Fibroblast of lung (primary cell): ENCODE results near the gene DNAJC10.

ENCODE experiments used
- EZH2 ChIP-seq: IDR thresholded peaks from 2 replicates; pipeline ENCODE4 v1.5.1; 2012; ENCODE audit warnings: low read length, control low read depth, mild to moderate bottlenecking; ENCODE audit errors: missing control alignments
- TF ChIP-seq, protein P1 (sequence below), 2 donors: IDR thresholded peaks in 1 of 2; conservative IDR thresholded peaks in 1 of 2; 1 replicate in 1 of 2; 2 replicates in 1 of 2; pipeline ENCODE4 v1.5.1; 2011 to 2012; ENCODE audit warnings: low read length in 2 of 2, control low read depth in 1 of 2, inconsistent platforms in 1 of 2, low read depth in 1 of 2, mild to moderate bottlenecking in 1 of 2

DNA sequence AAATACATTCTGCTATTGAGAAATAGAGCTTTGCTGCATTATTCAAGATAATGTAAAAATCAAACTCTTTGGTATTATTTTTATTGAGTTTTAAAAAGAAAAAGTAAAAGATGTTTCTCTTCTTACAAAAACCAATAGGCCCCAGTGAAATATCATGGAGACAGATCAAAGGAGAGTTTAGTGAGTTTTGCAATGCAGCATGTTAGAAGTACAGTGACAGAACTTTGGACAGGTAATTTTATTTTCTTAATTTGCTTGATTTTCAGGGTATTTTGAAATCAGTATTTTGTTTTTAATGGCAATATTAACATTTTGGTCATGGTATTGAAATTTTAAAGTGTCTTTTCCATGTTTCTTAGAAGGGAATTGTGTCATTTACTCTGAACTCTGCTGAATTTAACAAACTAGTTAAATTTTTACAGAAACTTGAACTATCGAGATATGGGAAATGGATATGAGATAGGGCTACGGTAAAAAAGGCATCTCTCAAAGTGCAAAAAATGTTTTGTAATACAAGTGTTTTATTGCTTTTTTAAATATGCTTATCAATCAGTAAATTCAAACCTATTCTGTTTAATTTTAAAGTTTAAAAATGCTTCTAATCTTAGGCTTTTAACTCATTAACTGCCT lies 13.8 kb downstream of the DNAJC10 start:
- TF ChIP-seq, protein P1, sequence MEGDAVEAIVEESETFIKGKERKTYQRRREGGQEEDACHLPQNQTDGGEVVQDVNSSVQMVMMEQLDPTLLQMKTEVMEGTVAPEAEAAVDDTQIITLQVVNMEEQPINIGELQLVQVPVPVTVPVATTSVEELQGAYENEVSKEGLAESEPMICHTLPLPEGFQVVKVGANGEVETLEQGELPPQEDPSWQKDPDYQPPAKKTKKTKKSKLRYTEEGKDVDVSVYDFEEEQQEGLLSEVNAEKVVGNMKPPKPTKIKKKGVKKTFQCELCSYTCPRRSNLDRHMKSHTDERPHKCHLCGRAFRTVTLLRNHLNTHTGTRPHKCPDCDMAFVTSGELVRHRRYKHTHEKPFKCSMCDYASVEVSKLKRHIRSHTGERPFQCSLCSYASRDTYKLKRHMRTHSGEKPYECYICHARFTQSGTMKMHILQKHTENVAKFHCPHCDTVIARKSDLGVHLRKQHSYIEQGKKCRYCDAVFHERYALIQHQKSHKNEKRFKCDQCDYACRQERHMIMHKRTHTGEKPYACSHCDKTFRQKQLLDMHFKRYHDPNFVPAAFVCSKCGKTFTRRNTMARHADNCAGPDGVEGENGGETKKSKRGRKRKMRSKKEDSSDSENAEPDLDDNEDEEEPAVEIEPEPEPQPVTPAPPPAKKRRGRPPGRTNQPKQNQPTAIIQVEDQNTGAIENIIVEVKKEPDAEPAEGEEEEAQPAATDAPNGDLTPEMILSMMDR (conservative IDR thresholded peaks at IDR 0.05 in 1 of 2, IDR thresholded peaks at IDR 0.05 in 1 of 2; ENCODE audit: low read depth in 1 of 2, low read length in 2 of 2): no peak
- TF ChIP-seq EZH2: no peak
